Ovary (tissue), 3 donors: ENCODE measurements around the gene LSP1.
"Not testable (repeated sequence)": the region's sequence is repeated elsewhere in the genome, so short reads cannot be mapped to it uniquely, and the experiment has no call there.

ENCODE experiments used
- POLR2A ChIP-seq: fragments of 450-650 bp; IDR thresholded peaks from one replicate; pipeline ENCODE4 v1.6.1; 2017; ENCODE audit warnings: antibody characterized with exemption, mild to moderate bottlenecking, moderate library complexity
- TF ChIP-seq, protein P1 (sequence below), 3 donors: fragments of 450-650 bp in 2 of 3; fragments of 200-600 bp in 1 of 3; IDR thresholded peaks; one replicate each; pipeline versions ENCODE4 v1.5.1 to v1.8.0; 2016 to 2022; ENCODE audit warnings: antibody characterized with exemption in 3 of 3, mild to moderate bottlenecking in 1 of 3
- donor health status: DM: no; HTN: no; CAD: no.

GRCh38 chr11:1939788-1940187, 86.9 kb downstream of the LSP1 start:
- TF ChIP-seq, protein P1, sequence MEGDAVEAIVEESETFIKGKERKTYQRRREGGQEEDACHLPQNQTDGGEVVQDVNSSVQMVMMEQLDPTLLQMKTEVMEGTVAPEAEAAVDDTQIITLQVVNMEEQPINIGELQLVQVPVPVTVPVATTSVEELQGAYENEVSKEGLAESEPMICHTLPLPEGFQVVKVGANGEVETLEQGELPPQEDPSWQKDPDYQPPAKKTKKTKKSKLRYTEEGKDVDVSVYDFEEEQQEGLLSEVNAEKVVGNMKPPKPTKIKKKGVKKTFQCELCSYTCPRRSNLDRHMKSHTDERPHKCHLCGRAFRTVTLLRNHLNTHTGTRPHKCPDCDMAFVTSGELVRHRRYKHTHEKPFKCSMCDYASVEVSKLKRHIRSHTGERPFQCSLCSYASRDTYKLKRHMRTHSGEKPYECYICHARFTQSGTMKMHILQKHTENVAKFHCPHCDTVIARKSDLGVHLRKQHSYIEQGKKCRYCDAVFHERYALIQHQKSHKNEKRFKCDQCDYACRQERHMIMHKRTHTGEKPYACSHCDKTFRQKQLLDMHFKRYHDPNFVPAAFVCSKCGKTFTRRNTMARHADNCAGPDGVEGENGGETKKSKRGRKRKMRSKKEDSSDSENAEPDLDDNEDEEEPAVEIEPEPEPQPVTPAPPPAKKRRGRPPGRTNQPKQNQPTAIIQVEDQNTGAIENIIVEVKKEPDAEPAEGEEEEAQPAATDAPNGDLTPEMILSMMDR (IDR thresholded peaks at IDR 0.05), result not testable (repeated sequence)
- TF ChIP-seq POLR2A, result not testable (repeated sequence)
